NCI-H2227 (cell line): Measurements from ENCODE around the gene LYZL2.
"Not testable (repeated sequence)": the region's sequence is repeated elsewhere in the genome, so short reads cannot be mapped to it uniquely, and the experiment has no call there.

Source experiments
- DNase-seq: peaks from one replicate; lab custom pipeline; 2025; ENCODE audit not compliant: unreplicated experiment; lab: John Stamatoyannopoulos, UW

Gene LYZL2

DNA sequence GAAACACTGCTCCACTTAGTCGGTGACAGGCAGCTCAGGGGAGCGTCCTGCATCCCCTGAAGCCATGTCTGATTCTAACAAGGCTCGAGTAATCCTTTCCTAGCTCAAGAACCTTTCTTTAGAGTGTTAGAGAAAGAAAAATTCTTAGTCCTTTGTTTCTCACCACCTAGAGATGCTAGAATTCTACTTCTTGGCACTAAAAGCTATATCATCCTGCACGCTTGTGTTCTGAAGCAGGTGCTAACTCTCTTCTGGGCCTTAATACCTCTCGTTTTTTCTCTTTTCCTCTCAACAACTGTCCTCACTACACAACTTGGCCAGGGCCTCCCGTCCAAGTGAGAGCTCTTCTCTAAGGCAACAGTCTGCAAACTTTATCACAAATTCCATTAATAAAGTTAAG, at the start of gene LYZL2:
TSS of gene LYZL2 (minus strand) at position 101 of the 400 bp plus-strand sequence. CDS start 2,838 bp downstream, outside the sequence.
- DNase-seq = no peak

DNA sequence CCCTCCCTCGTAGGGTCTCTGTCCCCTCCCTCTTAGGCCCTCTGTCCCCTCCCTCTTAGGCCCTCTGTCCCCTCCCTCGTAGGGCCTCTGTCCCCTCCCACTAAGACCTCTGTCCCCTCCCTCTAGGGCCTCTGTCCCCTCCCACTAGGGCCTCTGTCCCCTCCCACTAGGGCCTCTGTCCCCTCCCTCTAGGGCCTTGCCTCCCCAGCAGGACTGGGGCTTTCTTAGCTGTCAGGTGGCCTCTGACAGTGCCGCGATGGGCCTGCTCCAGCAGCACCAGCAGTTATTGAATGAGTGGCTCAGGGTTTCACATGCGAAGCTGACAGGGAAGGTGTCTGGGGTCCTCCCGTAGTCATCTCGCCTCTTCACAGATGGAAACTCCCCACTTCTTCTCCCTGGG, 48.1 kb upstream of the LYZL2 start:
- DNase-seq = not testable (repeated sequence)

DNA sequence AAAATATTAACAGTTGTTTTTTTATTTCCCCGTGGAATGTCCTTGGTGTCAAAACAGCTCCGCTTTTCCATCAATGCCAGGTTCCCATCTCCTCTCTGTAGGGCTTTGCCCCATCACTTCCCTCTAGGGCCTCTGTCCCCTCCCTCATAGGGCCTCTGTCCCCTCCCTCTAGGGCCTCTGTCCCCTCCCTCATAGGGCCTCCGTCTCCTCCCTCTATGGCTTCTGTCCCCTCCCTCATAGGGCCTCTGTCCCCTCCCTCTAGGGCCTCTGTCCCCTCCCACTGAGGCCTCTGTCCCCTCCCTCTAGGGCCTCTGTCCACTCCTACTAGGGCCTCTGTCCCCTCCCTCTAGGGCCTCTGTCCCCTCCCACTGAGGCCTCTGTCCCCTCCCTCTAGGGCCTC, 47.6 kb upstream of the LYZL2 start:
- not testable (repeated sequence) for DNase-seq

DNA sequence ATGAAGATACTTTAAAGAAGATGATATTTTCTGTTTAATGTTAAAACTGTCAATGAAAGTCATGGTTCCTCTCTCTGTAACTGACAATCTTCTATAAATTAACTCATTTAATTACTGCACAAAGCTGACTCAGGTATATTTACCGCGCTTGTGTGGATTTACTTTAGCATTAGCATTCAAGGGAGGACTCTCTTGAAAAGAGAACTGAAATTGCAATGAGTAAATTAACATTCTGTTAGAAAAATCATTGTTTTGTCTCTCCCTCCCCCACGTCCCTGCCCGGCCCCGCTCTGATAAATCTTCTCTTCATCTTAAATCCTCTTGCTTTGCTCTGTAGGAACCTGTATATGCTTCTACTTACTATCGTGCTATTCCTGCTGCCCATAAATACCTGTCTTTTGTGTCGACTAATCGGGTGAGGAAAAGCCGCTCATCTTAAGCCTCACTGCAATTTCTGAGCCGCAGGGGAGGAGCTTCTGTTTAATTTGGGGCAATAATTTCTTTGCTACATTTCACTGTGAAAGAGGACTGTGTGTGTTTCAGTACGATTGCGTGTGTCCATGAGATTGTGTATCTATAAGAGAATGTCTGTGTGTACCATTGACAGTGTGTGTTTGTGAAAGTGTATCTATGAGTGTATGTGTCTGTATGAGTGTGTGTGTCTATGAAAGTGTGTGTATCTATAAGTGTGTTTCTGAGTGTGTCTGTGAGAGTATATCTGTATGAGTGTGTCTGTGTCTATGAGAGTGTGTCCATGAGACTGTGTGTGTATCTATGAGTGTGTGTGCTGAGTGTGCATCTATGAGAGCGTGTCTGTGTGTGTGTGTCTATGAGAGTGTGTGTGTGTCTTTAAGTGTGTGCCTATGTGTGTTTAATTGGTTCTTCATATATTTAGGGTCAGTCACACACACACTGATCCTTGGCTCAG, 46.5 kb upstream of the LYZL2 start:
- DNase-seq = no peak

DNA sequence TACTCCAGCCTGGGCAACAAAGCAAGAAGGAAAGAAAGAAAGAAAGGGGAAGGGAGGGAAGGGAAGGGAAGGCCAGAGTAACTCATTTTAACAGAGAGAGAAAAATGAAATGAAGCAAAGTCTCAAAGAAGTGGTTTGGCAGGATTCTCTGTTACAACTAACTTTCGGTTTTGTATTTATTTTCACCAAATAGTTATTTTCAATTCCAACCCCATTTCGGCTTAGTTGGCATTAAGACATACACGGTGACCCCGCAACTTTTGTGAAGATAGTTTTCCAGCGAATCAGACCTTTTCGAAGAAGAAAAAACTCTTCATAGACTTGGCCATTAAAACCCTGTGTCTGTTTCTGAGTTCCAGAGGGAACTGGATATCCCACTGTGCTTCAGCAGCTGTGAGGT, 45.2 kb upstream of the LYZL2 start:
- DNase-seq = no peak

DNA sequence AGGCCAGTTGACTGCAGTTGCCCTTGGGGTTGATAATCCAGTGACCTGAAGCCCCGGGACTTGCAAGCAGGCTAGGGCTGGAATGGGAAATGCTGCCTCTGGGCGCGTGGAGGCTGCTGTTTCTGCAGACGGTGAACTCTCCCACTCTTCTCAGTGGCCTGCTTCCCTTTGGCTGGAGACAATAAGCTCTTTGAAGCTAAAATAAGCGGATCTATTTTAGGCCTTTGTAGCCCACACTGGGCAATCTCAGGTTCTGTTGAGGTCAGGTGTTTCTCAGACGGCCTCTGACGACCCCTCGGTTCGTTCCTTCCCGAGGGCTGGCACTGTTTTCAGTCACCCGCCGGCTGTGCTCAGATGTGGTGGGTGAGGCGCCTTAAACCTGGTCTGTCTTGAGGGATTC, 43.7 kb upstream of the LYZL2 start:
- DNase-seq = not testable (repeated sequence)

DNA sequence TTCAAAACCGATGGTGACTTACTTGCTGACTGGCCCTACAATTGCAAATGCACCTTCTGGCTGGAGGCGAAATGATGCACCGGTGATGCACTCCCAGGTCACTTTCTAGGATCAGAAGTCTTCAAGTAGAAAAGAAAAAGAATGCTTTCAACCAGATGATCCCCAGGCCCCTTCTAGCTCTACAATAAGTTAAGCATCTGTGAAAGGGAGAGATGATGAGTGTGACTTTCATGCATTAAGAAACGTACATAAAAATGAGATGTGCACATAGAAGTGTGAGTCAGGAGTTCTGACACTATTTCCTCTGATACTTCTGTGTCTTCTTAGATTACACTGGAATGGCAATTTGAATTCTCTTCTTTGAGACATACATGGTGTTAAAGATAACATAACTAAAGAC, 42.8 kb upstream of the LYZL2 start:
- not testable (repeated sequence) for DNase-seq

DNA sequence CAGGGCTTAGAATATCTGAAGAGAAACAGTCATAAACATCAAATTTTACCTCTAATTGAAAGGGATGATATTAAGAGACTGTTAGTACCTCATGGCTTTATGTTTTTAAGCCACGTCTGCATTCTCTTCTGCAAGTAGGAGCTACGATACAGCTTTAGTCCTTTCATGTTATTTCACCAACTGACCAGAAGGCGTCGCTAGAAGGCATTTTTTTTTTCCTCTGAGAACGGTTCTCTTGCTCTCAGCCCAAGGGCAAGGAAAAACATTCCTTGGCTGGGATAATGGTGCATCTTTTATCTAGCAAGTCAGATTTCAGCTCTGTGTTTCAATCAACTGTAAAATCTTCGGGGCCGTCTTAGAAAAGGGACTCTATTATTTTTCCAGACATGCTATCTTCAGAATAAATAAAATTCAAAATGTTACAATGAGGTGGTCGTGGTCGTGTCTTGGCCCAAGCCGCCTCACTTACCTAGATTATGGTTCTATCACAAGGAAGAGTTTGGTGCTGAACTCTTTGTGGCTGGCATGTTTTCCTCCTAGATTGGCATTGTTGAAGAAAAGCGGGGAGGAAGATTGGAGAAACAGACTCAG, 41.6 kb upstream of the LYZL2 start:
- DNase-seq = peak; percentile 78

DNA sequence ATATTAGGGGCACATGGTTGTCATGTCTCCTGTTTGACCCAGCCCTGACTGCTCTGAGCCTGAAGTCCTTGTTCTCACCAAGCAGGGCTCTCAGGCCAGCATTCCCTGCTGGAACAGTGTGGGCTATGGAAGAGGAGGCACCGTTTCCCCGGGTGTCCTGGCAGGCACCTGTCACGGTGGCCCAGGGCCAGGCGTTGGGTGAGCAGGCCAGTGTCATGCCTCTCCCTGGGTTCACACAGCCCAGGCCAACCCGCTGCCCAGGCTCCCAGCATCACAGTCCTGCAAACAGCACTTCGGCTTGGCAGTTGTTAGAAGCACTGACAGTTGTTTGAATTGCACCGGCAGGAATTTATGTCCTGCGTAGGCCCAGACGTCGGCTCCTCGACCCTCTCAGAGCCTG, 38.4 kb upstream of the LYZL2 start:
- not testable (repeated sequence) for DNase-seq

DNA sequence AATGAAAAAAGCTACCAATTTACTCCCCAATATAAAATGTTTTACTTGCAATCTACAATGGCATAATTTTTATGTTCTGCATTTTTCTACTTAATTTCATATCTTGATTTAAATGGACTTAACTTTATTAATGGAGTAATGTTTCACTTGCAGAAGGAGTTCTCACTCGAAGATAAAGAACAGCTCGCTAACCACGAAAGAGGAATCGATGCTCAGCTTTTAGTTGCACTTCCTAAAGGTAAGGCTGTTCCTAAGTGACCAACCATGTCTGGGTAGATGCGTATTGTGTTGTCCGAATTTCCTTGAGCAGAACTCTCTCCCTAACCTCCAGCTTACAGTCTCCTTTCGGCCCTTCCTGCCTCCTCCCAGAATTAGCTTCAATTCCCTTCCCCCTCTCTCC, 33.9 kb upstream of the LYZL2 start:
- DNase-seq = not testable (repeated sequence)

DNA sequence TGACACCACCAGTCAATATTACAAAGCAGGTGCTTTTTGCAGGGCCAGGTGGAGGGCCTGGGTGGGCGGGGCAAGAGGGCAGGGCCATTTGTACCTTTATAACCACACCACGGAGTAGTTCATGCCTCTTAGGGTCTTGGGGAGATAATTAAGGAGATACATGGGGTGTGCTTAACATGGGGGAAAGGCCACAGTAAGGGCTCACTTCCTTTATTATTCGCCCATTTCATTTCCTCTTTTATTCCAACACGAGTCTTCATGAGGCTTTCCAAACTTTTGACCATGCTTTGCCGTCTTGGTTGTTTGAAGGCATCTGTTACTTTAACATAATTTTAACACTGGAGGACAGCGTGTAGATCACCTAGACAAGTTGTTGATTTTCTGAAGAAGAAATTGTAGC, 33.3 kb upstream of the LYZL2 start:
- no peak for DNase-seq

DNA sequence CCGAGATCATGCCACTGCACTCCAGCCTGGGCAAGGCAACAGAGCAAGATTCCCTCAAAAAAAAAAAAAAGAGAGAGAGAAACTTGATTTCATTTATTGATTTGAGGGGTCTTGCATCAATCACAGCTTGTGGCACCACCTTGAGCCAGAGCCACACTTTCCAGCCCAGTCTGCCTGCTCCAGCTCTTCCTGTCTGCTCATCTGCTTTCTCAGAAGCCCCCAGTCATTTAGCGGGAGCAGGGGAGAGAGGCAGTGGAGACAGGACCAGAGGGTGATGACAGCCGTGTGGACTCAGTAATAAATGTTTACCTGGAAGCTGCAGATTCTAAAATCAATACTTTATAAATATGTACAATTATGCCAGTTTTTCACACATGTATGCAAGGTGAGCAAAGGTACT, 30.8 kb upstream of the LYZL2 start:
- not testable (repeated sequence) for DNase-seq

DNA sequence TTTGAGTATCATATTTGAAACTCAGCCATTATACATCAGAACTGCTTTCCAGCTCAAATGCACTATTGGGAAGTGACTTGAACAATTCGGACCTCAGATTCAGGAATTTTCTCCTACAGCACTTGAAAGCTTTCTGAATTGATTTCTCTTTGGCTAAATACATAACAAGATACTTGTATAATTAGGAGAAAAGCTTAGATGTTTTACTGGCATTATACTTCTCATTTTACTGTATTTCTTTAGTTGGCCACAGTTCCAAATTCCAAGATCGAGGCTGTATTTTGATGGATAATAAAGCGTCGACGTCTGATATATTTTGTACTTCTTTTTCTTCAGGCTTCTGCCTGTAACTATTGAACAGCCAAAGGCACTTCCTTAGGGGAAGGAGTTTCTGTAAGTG, 26.7 kb upstream of the LYZL2 start:
- DNase-seq = no peak

DNA sequence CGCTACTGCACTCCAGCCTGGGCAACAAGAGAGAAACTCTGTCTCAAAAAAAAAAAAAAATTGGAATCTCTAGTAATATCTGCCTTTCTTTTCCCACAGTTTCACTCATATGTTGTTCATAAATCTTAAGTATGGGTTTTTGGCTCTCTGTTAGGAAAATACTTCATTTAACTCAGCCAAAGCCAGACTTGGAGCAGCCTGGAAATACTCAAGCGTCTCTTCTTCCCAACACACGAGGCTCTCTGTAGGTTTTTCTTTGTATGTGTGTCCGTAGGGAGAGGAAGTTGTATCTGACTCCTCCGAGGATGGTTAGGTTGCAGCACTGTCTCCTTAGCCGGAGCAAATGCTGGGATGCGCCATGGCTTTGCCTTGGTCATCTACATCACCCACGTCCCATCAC, 25.4 kb upstream of the LYZL2 start:
- DNase-seq = not testable (repeated sequence)

DNA sequence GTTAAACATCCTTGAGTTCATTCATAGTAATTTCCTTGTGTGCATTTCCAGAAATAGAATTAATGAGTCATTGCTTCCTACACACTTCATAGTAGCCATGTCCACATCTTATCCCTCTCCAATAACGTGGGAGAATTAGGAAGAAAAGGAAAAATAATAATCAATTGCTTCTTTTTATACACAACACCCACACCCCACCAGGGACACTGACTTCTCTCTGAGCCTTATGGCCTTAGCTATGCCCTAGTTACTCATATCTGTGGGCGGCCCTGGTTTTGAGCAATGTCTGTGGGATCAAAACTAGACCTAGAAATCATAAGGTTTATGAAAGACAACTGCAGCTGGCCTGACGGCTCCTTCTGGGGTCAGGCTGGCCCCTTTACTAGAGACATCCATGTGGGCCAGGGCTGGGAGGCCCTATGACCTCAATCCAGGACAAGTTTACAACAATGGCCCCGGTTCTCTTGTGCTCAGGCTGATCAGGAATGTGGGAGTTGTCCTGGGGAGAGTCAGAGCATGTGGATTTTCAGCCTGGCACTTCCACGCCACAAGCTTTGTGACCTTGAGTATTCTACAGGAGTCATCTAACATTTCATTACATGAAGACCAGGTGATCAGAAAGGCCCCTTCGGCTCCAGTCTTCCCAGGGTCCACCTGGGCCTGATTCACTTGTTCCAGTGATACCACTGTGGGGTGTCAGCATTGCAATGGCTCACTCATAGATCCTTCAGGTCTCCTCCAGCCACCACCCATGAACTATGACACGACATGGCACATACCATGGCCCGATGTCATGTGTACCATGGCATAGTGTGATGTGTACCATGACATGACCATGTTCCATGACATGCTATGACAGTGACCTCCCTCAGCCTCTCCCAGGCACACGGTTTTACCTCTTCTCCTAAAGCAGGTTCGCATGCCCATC, 22.2 kb upstream of the LYZL2 start:
- DNase-seq = not testable (repeated sequence)

DNA sequence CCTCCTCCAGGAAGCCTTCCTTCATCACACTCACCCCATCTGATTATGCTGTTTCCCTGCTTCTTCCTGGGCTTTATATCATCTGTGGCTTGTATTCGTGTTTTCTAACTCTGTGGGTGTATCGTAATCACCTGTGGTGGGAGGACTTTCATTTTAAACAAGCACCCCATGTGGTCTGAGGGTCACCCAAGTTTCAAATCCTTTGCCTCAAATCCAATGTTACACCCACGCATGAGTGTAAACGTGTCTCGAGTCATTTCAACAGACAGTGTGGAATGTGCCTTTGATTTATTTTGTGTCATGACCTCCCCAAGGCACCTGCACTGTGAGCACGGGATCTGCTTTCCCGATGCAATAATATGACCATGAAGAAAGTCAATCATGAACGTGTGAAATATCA, 17.5 kb upstream of the LYZL2 start:
- DNase-seq = no peak

DNA sequence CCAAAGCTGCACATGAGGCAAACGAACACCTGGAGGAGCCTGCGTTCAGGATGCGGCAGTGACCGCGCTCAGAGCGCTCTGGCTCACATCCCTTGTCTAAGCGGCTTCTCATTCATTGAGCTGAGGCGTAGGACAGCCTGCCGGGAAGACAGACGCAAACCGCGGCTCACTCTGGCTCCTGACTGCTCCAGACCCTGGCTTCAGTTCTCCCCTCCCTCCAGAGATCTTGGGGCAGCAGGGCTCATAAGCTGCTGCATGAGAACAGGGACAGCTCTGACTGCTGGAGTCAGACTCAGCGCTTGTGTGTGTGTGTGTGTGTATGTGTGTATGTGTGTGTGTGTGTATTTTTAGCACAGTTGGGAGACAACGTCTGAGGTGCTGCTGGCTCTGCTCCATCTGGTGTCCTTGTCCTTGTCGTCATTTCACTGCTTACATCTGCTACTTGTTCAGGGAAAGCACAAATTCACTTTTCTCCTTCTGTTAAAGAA, 15.8 kb upstream of the LYZL2 start:
- DNase-seq = peak; percentile 55

DNA sequence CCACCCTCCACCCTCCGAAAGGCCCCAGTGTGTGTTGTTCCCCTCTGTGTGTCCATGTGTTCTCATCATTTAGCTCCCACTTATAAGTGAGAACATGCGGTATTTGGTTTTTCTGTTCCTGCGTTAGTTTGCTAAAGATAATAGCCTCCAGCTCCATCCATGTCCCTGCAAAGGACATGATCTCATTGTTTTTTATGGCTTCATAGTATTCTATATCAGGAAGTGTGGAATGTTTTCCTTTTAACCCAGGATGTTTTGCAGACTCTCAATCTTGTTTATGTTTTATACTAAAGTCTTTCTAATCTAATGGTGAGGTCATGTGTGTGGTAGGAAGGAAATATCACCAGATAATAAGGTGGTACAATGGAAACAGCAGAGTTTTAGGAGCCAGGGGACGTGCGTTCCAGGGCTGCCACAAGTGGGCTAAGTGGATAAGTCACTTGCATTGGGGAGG, 14.9 kb upstream of the LYZL2 start:
- not testable (repeated sequence) for DNase-seq

DNA sequence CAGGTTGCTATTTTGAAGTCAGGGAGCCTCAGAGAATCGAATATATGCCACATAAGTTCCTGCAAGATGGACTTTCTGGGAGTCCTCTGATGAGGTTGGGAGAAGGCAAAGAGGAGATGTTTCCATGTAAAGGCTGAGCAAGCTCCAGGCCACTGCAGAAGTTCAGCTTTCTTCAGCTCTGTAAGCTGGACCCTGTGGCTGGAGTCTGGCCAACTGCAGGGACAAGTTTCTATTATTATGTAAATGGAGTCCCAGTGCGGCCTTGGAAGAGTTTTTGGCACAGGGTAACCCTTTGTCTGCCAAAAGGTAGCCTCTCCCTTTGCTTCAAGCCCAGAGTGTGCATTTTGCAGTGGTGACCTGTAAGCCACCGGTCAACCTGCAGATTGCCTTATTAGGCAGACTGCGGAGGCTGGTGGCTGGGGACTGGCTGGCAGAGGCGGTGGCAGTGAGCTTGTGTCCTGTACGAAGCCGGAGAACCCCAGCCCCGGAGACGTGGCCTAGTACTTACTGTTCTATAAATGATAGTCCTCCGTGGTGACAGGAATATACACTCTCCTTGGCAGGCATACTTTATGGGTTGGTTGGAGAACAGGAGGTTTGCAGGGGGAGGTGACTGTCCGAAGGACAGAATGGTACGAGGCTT, 14.1 kb upstream of the LYZL2 start:
- not testable (repeated sequence) for DNase-seq

DNA sequence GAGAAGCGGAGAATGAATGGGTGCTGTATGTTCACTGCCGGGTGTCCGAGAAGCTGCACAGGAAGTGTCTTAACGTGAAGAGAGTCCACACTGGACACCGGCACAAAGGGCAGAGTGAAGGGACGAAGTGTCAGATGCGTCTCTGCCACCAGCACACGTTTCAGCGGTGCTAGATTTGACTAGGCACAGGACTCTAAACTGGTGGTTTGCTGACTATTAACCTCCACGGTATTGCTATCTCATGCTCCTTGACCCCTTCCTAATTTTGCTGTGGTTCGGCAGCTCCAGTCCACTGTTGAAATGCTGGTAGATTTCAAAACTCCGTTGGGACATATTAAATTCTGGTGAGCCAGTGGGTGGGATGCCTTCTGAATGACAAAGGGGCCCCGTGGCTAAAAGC, 13.3 kb upstream of the LYZL2 start:
- not testable (repeated sequence) for DNase-seq
